Fibroblast of upper back skin (primary cell): Measurements from ENCODE around the gene DHRSX.

Source experiments
- DNase-seq: peaks from one replicate; pipeline ENCODE4 v3.0.0-alpha.2; 2013

The DHRSX gene

GRCh38 chrX:2452317-2452784 is 48.4 kb downstream of the DHRSX start:
- DNase-seq = no peak

- peak; percentile 61 for DNase-seq
Measured at GRCh38 chrX:2451501-2452316, 49.1 kb downstream of the DHRSX start.

- DNase-seq = no peak
Measured at GRCh38 chrX:2450681-2451080, 50.1 kb downstream of the DHRSX start.

- DNase-seq = no peak
Measured at GRCh38 chrX:2449135-2449886, 51.5 kb downstream of the DHRSX start.

GRCh38 chrX:2447484-2447883 is 53.3 kb downstream of the DHRSX start:
- no peak for DNase-seq

GRCh38 chrX:2446815-2447214 is 54.0 kb downstream of the DHRSX start:
- no peak for DNase-seq

- DNase-seq = no peak
Measured at GRCh38 chrX:2445662-2446623, 54.8 kb downstream of the DHRSX start.

GRCh38 chrX:2442694-2443093 is 58.1 kb downstream of the DHRSX start:
- DNase-seq = no peak

GRCh38 chrX:2441466-2441865 is 59.3 kb downstream of the DHRSX start:
- no peak for DNase-seq

GRCh38 chrX:2439613-2440012 is 61.2 kb downstream of the DHRSX start:
- no peak for DNase-seq

GRCh38 chrX:2435465-2435864 is 65.3 kb downstream of the DHRSX start:
- DNase-seq = no peak

GRCh38 chrX:2434270-2435163 is 66.3 kb downstream of the DHRSX start:
- DNase-seq = no peak

- no peak for DNase-seq
Measured at GRCh38 chrX:2432298-2432863, 68.4 kb downstream of the DHRSX start.

GRCh38 chrX:2430265-2430825 is 70.4 kb downstream of the DHRSX start:
- no peak for DNase-seq

GRCh38 chrX:2427737-2428136 is 73.0 kb downstream of the DHRSX start:
- no peak for DNase-seq

GRCh38 chrX:2427147-2427546 is 73.6 kb downstream of the DHRSX start:
- DNase-seq = no peak

GRCh38 chrX:2426289-2426882 is 74.4 kb downstream of the DHRSX start:
- DNase-seq = no peak

GRCh38 chrX:2425286-2426071 is 75.3 kb downstream of the DHRSX start:
- no peak for DNase-seq

GRCh38 chrX:2424317-2424716 is 76.5 kb downstream of the DHRSX start:
- no peak for DNase-seq

- no peak for DNase-seq
Measured at GRCh38 chrX:2423899-2424298, 76.9 kb downstream of the DHRSX start.
